GM18867 (cell line): Measurements from ENCODE around the gene CCDC87.
"Not testable (repeated sequence)": the region's sequence is repeated elsewhere in the genome, so short reads cannot be mapped to it uniquely, and the experiment has no call there.

Experiments
- ATAC-seq: cut with Tn5 transposase; IDR thresholded peaks from one replicate; pipeline ENCODE4 v1.9.1; 2021; ENCODE audit warnings: mild to moderate bottlenecking, moderate library complexity; ENCODE audit not compliant: unreplicated experiment

The CCDC87 gene, protein sequence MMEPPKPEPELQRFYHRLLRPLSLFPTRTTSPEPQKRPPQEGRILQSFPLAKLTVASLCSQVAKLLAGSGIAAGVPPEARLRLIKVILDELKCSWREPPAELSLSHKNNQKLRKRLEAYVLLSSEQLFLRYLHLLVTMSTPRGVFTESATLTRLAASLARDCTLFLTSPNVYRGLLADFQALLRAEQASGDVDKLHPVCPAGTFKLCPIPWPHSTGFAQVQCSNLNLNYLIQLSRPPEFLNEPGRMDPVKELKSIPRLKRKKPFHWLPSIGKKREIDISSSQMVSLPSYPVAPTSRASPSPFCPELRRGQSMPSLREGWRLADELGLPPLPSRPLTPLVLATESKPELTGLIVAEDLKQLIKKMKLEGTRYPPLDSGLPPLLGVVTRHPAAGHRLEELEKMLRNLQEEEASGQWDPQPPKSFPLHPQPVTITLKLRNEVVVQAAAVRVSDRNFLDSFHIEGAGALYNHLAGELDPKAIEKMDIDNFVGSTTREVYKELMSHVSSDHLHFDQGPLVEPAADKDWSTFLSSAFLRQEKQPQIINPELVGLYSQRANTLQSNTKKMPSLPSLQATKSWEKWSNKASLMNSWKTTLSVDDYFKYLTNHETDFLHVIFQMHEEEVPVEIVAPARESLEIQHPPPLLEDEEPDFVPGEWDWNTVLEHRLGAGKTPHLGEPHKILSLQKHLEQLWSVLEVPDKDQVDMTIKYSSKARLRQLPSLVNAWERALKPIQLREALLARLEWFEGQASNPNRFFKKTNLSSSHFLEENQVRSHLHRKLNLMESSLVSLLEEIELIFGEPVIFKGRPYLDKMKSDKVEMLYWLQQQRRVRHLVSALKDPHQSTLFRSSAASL

DNA sequence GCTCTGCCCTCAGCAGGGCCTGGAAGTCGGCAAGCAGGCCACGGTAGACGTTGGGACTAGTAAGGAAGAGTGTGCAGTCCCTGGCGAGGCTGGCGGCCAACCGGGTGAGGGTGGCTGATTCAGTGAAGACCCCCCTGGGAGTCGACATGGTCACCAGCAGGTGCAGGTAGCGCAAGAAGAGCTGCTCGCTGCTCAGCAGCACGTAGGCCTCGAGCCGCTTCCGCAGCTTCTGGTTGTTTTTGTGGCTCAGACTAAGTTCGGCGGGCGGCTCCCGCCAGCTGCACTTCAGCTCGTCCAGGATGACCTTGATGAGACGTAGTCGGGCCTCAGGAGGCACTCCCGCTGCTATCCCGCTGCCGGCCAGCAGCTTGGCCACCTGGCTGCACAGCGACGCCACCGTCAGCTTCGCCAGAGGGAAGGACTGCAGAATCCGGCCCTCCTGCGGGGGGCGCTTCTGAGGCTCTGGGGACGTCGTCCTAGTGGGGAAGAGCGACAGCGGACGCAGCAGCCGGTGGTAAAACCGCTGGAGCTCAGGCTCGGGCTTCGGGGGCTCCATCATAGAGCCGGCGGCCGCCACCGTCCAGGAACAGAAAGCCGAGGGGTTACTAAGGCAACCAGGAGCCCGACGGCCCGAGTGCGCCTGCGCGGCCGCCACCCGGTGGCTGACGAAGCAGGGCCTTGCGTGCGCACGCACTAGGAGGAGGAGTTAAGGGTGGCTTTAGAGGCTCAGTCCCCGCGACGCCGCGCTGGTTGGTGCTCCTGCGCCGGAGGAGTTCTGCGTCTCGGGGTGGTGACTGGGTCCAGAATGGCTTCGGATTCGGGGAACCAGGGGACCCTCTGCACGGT lies at the start of gene CCDC87, which contains the start of gene CCS:
CCDC87 (minus strand) TSS at position 607 of the 846 bp plus-strand sequence; CDS start at position 559, 48 bp downstream.
CCS (plus strand) TSS at position 729 of the 846 bp plus-strand sequence; CDS start at position 806, 77 bp downstream.
- ATAC-seq = peak; percentile 88

DNA sequence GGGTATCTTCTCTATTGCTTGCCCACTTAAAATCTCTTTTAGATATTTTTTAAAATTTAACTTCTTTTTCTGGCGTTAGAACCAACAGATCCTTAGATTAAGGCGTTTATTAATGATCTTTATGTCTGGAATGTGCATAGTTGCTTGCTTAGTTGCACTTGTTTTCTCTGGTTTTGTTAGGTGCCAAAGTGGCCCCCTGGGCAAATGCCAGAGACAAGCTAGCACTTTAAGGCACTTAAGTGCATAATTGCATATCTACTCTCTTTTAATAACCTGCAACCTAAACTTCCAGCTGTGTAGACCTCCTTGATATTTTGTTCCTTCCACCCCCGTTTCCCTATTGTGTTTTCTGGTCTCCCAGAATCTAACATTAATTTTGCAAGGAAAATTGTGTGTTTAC lies 49.0 kb upstream of the CCDC87 start:
- ATAC-seq = no peak

DNA sequence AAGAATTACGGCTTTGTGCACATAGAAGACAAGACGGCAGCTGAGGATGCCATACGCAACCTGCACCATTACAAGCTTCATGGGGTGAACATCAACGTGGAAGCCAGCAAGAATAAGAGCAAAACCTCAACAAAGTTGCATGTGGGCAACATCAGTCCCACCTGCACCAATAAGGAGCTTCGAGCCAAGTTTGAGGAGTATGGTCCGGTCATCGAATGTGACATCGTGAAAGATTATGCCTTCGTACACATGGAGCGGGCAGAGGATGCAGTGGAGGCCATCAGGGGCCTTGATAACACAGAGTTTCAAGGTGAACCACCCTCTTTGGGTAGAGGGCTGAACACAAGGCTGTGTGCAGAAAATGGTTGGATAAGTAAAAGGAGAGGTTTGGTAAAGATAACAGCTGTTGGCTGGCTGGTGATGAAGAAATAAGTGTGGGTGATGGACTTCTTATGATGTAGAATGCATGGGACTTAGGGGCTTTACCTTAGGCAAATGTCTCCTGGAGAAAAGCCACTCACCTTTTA lies 47.0 kb upstream of the CCDC87 start:
- ATAC-seq = not testable (repeated sequence)

DNA sequence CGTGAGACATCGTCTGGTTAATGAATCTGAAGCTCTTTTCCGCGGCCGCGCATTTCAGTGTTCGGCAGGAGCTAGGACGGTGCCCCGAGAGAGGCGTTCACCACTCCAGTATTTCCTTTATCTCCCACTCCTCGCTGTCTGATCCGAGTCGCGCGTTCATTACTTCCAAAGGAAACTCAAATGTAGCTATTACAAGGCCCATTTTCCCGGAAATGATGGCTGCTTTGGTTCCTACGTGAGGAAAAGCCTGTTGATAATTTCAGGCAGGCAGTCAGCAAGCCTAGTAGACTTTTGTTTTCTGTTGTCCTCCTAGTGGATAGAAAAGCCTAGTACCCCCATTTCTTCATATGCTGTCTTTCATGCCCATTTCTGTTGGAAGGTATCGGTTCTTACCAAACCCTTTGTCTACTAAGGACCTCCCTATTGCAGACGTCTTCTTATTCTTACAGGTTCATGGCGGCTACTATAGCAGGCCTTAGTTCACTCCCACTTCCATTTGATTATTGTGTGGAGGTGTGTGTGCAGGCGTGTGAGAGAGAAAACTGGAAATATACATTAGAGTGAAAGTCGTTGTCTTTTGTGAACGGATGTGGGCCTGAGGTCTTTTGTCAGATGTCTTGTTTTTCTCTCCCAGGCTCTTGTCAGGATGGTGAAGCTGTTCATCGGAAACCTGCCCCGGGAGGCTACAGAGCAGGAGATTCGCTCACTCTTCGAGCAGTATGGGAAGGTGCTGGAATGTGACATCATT lies 46.4 kb upstream of the CCDC87 start:
- ATAC-seq = no peak

DNA sequence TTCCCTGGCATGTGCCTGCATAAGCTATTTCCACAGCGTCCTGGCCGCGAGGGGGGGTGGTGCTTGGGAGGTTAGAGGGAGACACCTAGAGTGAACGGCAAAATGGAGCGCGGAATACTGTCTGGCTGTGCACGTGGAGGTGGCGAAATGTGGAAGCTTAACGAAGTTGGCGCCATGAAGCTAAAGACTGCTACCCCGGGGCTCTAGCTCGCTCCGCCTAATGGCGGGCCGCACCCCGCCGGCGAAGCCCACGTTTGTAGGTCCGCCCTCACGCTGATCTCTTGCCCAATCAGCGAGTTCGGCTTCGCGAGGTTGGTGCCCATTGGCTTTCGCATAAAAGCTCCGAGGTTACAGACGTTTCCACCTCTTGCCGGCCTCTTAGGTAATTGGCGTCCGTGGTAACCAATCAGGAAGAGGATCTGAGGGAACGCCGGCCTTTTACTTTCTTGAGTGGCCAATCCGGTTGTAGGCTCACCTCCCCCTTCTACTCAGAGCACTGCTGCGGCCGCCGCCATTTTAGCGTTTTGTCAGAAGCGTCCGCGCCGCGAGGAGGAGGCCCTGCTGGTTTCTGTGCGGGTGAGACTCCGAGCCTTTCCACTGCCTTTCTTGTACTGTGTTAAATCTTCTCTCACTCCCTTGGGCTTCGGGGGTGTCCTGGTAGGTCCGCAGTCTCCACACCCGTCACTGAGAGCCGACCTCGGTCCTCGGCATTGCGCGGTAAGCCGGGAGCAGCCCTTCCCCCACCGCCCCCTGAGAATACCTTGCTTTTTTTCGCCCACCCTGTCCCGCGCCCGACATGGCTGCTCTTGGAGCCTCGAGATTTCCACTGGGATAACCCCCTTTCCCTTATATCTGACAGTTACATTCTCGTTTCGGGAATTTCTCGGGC lies 45.6 kb upstream of the CCDC87 start, which contains the start of gene RBM4:
RBM4 (plus strand) TSS at position 527 of the 889 bp plus-strand sequence. CDS start 1,009 bp downstream, outside the sequence.
- ATAC-seq = peak; percentile 93

DNA sequence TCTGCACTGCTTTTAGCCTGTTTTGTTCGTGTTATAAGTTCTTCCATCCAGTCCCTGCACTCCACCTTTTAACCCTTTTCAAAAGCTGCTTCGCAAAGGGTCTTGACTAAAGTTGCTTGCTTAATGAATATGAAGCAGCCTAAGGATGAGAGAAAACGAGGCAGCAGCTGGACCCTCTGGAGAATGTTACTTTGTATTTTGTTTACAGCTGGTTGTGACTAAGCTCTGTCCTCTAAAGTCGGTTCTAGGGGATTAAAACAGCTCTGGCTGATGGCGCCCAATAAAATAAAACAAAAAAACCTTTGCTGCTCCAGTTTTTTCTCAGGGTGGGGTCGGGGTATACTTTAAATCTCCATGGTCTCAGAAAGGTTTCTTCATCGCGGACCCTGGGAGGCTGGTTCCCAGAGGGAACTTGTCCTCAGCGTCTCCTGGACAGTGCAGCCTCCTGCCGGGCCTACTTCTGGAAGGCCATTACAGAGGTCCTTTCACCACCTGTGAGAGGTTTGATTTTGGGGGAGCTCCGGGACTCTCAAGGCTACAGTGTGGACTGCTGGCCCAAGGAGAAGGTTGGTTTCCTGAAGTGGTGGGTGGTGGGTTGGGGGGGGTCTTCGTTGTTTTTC lies 44.8 kb upstream of the CCDC87 start:
- ATAC-seq = no peak

DNA sequence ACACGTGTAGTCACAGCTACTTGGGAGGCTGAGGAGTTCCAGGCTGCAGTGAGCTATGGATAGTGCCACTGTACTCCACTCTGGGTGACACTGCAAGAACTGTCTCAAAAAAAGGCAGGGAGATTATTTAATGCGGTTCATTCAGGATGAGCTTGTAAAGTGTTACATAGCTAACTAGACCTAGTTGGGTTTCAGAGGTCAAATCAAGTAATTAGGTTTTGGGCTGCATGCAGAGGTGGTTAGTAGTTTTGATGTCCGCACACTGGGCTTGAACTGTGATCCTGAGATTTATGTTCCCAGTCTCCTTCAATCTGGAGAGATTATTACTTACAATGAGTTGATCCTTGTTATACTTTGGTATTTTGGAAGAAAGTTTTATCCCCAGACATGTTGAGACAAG lies 43.5 kb upstream of the CCDC87 start:
- ATAC-seq = no peak

DNA sequence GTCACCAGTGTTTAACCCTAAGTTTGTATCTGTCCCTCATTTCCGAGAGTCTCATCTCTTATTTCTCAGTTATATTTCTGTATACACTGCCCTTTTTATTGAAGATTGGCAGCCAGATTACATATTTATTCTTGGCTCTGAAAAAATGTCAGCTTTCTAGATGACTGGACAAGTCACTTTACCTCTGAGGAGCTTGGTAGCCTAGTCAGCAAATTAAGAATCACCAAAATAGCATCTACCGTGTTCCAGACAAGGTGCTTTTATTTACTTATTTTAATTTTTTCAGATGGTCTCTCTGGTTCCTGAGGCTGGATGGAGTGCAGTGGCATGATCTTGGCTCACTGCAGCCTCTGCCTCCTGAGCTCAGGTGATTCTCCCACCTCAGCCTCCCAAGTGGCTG lies 40.1 kb upstream of the CCDC87 start:
- no peak for ATAC-seq

DNA sequence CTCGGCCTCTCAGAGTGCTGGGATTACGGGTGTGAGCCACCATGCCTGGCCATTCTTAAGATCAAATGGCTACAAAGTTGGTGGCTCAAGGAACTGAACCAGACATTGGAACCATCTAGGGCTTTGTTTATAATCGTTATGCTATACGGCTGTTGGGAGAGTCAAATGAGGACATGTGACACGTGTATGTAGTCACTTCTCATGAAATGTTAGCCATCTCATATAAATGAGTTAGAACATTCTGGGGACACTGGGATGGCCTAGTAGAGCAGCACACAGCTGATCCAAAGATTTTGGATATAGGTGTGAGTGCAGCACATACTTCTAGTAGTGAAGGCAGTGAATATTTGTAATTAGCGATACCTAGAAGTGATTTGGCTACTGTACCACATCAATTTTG lies 39.0 kb upstream of the CCDC87 start:
- ATAC-seq = no peak

DNA sequence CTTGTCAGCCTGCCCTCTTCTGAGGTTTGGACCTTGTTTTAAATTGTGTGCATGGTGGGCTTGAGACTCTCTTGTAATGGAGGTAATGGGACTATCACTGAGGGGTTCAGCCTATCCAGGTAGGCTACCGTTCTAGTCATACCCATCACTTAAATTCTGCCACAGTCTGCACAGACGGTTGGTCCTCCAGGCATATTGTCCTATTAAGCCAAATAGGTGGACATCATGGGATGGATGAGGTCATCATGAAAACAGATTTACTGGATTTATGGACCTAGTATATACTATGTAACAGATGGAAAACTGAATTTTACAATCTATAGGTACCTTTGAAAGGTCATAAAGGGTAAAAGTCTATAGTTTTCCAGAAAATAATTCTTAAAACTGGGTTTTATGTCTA lies 36.5 kb upstream of the CCDC87 start:
- ATAC-seq = no peak

DNA sequence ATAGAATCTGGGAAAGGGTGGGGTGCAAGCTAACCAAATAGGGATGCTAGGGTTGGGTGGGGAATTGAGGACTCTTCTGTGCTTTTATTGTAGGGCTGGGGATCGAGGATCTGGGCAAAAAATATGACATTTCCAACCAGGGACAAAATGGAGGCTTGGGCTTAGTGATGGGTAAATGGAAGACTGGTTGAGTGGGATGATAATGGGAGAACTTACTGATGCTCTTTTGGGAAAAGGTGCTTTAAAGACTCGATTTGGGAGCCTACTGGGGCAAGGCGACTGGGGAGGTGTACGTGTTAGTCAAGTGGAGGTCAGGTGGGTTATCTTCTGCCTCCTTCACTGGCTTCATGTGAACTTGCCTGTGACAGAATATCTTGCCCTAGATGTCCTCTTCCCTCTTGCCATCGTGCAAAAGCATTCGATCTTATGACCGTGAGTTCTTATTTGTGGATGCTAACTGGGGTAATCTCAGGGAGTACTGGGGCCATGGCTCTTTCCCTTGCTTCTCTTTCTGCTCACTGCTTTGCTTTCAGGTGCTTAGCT lies 35.3 kb upstream of the CCDC87 start:
- ATAC-seq = no peak

DNA sequence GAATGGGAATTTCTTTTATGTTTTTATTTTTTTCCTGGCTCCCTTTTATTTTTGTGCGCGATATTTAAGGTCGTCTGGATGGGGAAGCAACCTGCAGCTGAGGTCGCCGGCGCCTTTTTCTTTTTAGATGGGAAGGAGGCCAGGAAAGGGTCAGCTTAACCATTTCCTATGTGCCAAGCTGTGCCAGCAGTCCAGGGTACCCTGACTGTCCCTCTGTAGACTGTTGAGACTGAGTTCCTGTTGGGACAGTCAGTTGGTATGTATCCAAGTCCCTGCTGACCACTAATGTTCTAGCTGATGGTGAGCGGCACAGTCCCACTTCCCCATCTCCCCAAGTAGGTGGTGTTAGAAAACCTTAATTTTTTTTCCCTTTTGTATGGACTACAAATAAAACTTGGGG lies 34.1 kb upstream of the CCDC87 start:
- no peak for ATAC-seq

DNA sequence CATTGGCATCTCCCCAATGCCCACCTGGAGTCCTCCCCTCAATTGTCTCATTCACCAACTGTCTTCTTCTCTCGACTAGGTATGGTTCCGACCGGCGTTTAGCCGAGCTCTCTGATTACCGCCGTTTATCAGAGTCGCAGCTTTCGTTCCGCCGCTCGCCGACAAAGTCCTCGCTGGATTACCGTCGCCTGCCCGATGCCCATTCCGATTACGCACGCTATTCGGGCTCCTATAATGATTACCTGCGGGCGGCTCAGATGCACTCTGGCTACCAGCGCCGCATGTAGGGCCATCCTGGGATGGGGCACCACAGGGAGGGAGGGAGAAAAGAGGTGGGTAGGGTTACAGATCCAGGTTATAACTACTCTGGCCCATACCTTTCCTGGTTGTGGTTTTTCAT lies 33.5 kb upstream of the CCDC87 start:
- ATAC-seq = no peak

DNA sequence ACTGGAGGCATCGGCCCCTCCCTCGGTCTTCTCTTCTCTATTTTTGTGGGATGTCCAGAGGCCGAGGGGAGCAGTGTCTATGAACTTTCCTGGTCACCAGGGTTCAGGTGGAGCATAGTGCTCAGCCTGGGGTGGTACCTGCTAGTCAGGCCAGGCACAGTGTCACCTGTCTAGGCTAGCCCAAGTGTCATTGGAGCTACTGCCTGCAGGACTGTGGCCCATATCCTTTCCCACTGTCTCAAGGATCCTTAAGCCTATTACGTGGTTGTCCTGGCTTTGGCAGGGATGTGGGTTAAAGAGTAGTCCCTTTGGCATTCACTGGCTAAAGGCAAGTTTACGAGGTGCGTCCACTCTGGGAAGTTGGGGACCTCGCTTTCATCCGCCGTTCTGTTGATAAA lies 32.9 kb upstream of the CCDC87 start:
- ATAC-seq = no peak

DNA sequence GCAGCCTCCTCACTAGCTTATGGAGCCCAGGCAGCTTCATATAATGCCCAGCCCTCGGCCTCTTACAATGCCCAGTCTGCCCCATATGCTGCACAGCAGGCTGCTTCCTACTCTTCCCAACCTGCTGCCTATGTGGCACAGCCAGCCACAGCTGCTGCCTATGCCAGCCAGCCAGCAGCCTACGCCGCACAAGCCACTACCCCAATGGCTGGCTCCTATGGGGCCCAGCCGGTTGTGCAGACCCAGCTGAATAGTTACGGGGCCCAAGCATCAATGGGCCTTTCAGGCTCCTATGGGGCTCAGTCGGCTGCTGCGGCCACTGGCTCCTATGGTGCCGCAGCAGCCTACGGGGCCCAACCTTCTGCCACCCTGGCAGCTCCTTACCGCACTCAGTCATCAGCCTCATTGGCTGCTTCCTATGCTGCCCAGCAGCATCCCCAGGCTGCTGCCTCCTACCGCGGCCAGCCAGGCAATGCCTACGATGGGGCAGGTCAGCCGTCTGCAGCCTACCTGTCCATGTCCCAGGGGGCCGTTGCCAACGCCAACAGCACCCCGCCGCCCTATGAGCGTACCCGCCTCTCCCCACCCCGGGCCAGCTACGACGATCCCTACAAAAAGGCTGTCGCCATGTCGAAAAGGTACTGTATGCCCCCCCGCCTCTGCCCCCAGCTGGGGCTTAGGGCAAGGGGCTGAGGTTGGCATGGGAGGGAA lies 32.3 kb upstream of the CCDC87 start:
- ATAC-seq = no peak

DNA sequence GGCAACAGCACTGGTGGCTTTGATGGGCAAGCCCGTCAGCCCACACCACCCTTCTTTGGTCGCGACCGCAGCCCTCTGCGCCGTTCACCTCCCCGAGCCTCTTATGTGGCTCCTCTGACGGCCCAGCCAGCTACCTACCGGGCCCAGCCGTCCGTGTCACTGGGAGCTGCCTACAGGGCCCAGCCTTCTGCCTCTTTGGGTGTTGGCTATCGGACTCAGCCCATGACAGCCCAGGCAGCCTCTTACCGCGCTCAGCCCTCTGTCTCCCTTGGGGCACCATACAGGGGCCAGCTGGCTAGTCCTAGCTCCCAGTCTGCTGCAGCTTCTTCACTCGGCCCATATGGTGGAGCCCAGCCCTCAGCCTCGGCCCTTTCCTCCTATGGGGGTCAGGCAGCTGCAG lies 31.6 kb upstream of the CCDC87 start:
- no peak for ATAC-seq

DNA sequence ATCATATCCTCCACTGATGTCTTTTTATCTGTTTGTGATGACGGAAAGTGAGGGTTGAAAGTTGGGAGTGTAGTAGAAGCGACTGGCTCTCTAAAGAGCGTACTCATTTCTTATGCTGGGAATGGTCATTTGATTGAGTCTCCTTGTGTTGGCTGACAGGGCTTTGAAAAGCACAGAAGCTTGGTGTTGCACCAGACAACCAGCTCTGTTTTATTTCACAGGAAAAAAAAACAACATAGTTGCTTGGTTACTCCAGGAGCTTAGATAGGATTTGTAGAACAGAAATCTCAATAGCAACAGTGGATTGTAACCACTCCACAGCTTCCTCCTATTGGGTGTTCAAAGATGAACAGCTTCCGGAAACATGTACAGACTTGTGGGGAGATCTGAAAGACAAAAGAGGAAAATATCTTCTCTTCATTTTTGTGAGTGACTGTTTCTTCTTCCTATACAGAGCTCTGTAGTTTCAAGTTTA lies 26.3 kb upstream of the CCDC87 start:
- ATAC-seq = no peak
